Endothelial cell of umbilical vein (primary cell): Measurements from ENCODE around the gene CUX1. TPM values are rescaled to one million over a fixed set of nuclear protein-coding genes. Genes with fewer than 3 reads are reported as not detected.
"Not testable (repeated sequence)": the region's sequence is repeated elsewhere in the genome, so short reads cannot be mapped to it uniquely, and the experiment has no call there.

Source experiments
- BruUV-seq: library from RNA; stranded (reverse); fragments of 400-500 nt; replicated peaks from 2 replicates; lab custom pipeline; 2021; lab: Mats Ljungman, UMichigan
- CTCF ChIA-PET: fragments of 300-600, 350-600 bp; sonication (Branson Sonifier 250); formaldehyde crosslinking; loops from one replicate; lab custom pipeline; 2021; ENCODE audit warnings: antibody characterized with exemption, inconsistent platforms; lab: Charles Lee
- POLR2A ChIA-PET: fragments of 300-600, 350-600 bp; sonication (Branson Sonifier 250); formaldehyde crosslinking; loops from one replicate; lab custom pipeline; 2021; ENCODE audit warnings: antibody characterized with exemption, inconsistent platforms; lab: Charles Lee
- DNase-seq: peaks from one replicate; pipeline ENCODE4 v3.0.0-alpha.2; 2011; ENCODE audit warnings: low read depth, low spot score
- FAIRE-seq: peaks from 2 replicates; lab custom pipeline; 2011; peaks lifted over from hg19 to GRCh38; lab: Jason Lieb, UNC
- H2AFZ ChIP-seq: 2 replicates; pipeline ENCODE4 v1.6.0; 2012; ENCODE audit warnings: low read depth, low read length, control low read depth, inconsistent platforms
- H3K27ac ChIP-seq: 2 replicates; pipeline ENCODE4 v1.5.1; 2011; ENCODE audit warnings: low read depth, mild to moderate bottlenecking, control low read depth, low read length, moderate library complexity; ENCODE audit not compliant: insufficient read depth
- H3K27me3 ChIP-seq, 2 experiments: 2 replicates each; pipeline versions ENCODE4 v1.6.0 to v1.6.1; 2011; ENCODE audit warnings: low read length in 2 of 2, mixed read lengths in 1 of 2; ENCODE audit not compliant: control insufficient read depth in 2 of 2, insufficient read depth in 2 of 2
- H3K36me3 ChIP-seq, 2 experiments: 2 replicates in 1 of 2; 3 replicates in 1 of 2; pipeline ENCODE4 v1.5.1; 2011; ENCODE audit warnings: low read length in 2 of 2, mild to moderate bottlenecking in 1 of 2, moderate library complexity in 1 of 2; ENCODE audit not compliant: control insufficient read depth in 2 of 2, insufficient read depth in 2 of 2; ENCODE audit errors: extremely low read depth in 1 of 2
- H3K4me1 ChIP-seq: 3 replicates; pipeline ENCODE4 v1.5.1; 2011; ENCODE audit warnings: mild to moderate bottlenecking, low read length; ENCODE audit not compliant: control insufficient read depth, insufficient read depth; ENCODE audit errors: extremely low read depth
- H3K4me2 ChIP-seq: 2 replicates; pipeline ENCODE4 v1.6.1; 2011; ENCODE audit warnings: low read length, control low read depth, mixed read lengths; ENCODE audit not compliant: insufficient read depth
- H3K4me3 ChIP-seq, 3 experiments: fragments of 200-600 bp in 1 of 3; sonication (generic), shearing (Covaris generic) in 1 of 3; replicated peaks in 1 of 3; 2 replicates each; pipeline ENCODE4 v1.5.1; 2011 to 2016; ENCODE audit warnings: control low read depth in 3 of 3, low read length in 3 of 3, mild to moderate bottlenecking in 2 of 3, inconsistent platforms in 1 of 3, low read depth in 1 of 3, moderate library complexity in 1 of 3; ENCODE audit not compliant: insufficient read depth in 1 of 3
- H3K79me2 ChIP-seq: 2 replicates; pipeline ENCODE4 v1.6.0; 2012; ENCODE audit warnings: low read length, inconsistent platforms; ENCODE audit not compliant: control insufficient read depth, insufficient read depth
- H3K9ac ChIP-seq: replicated peaks from 2 replicates; pipeline ENCODE3; 2011; ENCODE audit warnings: low read length, control low read depth; ENCODE audit not compliant: insufficient read depth; ENCODE audit errors: extremely low read depth
- H3K9me1 ChIP-seq: replicated peaks from 3 replicates; pipeline ENCODE4 v1.6.0; 2011; ENCODE audit warnings: mild to moderate bottlenecking, low read length; ENCODE audit not compliant: control insufficient read depth, insufficient read depth; ENCODE audit errors: extremely low read depth
- H3K9me3 ChIP-seq: replicated peaks from 2 replicates; pipeline ENCODE4 v1.5.1; 2012; ENCODE audit warnings: low read length, inconsistent platforms; ENCODE audit not compliant: control insufficient read depth, insufficient read depth
- H4K20me1 ChIP-seq: replicated peaks from 2 replicates; pipeline ENCODE3; 2011; ENCODE audit warnings: mild to moderate bottlenecking, low read length; ENCODE audit not compliant: control insufficient read depth, insufficient read depth; ENCODE audit errors: extremely low read depth
- CTCF ChIP-seq, 2 donors: IDR thresholded peaks; 1 replicate in 1 of 2; 2 replicates in 1 of 2; pipeline ENCODE4 v1.5.1; 2011; ENCODE audit warnings: low read length in 2 of 2, mild to moderate bottlenecking in 2 of 2, moderate library complexity in 2 of 2, control low read depth in 1 of 2, inconsistent platforms in 1 of 2, low read depth in 1 of 2; ENCODE audit not compliant: insufficient read depth in 1 of 2; ENCODE audit errors: extremely low read depth in 1 of 2
- MAX ChIP-seq: IDR thresholded peaks from 2 replicates; pipeline ENCODE4 v1.6.1; 2011; ENCODE audit not compliant: insufficient read depth, insufficient read length
- MYC ChIP-seq: IDR thresholded peaks from one replicate; pipeline ENCODE4 v1.6.1; 2011; ENCODE audit warnings: mild to moderate bottlenecking, low read depth, low read length
- POLR2AphosphoS5 ChIP-seq: IDR thresholded peaks from 2 replicates; pipeline ENCODE4 v1.6.1; 2012; ENCODE audit warnings: low read depth, mild to moderate bottlenecking, control low read depth, low read length, moderate library complexity; ENCODE audit not compliant: insufficient read depth
- dilution Hi-C: fragments of 300-500 bp; cut with MboI; formaldehyde crosslinking; loops from one replicate; pipeline ENCODE4 v1.15.0; 2019; ENCODE audit warnings: low sequenced_read_pairs; ENCODE audit not compliant: extremely low pct_ligation_motif_present
- intact Hi-C: fragments of 100-400 bp; cut with micrococcal nuclease; formaldehyde crosslinking; loops from one replicate; pipeline ENCODE4 v1.10.0; 2022
- polyA plus RNA-seq, 4 experiments: library from polyadenylated mRNA; depleted of rRNA in 3 of 4; stranded (reverse) in 3 of 4; unstranded in 1 of 4; fragments of >200 nt; gene quantifications; 2 replicates each; pipeline versions ENCODE4 v1.2.1 to v1.2.3, GENCODE V29; 2011 to 2012; ENCODE audit warnings: missing spikeins in 1 of 4
- total RNA-seq: library from RNA; stranded (reverse); gene quantifications from 2 replicates; pipeline ENCODE4 v1.2.3, GENCODE V29; 2021

Gene CUX1
- total and polyA plus RNA-seq, 2 donors (not counting 3 experiments of a cell fraction or from before 2014, with no cell fraction given): 13.8 to 49.8 TPM

GRCh38 chr7:102182016-102182415, 364.6 kb downstream of the CUX1 start:
- Histone ChIP-seq H4K20me1 (no peaks in the 10 kb centered on the region), H3K4me1 (no peaks in the 10 kb centered on the region), H3K36me3 (peaks cover 0 to 7% of the 10 kb centered on the region in 2 experiments), H3K27me3 (no peaks in the 10 kb centered on the region), H3K4me3 (no peak overlapping the region), H3K79me2 (no peaks in the 10 kb centered on the region), H3K9me3 (no peaks in the 10 kb centered on the region), H3K9me1 (no peaks in the 10 kb centered on the region), H3K9ac (no peak overlapping the region), H3K27ac (no peak overlapping the region), H3K4me2 (no peak overlapping the region), H2AFZ (no peak overlapping the region)
- dilution Hi-C loops: no loop called here
- intact Hi-C loops: no loop called here
- DNase-seq (no peak), FAIRE-seq (no peak)
- POLR2A ChIA-PET: no interaction called here
- BruUV-seq: no TSS peak
- TF ChIP-seq MYC (no peak), MAX (no peak), POLR2AphosphoS5 (no peak), CTCF (IDR thresholded peaks at IDR 0.05; ENCODE audit: extremely low read depth in 1 of 2, insufficient read depth in 1 of 2, low read depth in 1 of 2, low read length in 2 of 2) (no peak)
- CTCF ChIA-PET: interaction anchor here (0.9 kb wide), 1 partner anchor 8 kb away, joined by 3 read pairs; no protein-coding TSS in a partner anchor

GRCh38 chr7:102183848-102184247, 366.4 kb downstream of the CUX1 start:
- H3K4me2 ChIP-seq, DNase-seq, H3K4me3 ChIP-seq, H3K36me3 ChIP-seq, H3K79me2 ChIP-seq, H3K9ac ChIP-seq, BruUV-seq, H3K4me1 ChIP-seq, H3K9me3 ChIP-seq, dilution Hi-C loops, H3K9me1 ChIP-seq, H3K27me3 ChIP-seq, FAIRE-seq, intact Hi-C loops, H2AFZ ChIP-seq, H3K27ac ChIP-seq, H4K20me1 ChIP-seq: not testable (repeated sequence)
- CTCF ChIA-PET: interaction anchor here (1.0 kb wide), 1 partner anchor 47 kb away, joined by 3 read pairs; no protein-coding TSS in a partner anchor
- POLR2A ChIA-PET: interaction anchor here (0.5 kb wide), 1 partner anchor 231 kb away, joined by 6 read pairs; no protein-coding TSS in a partner anchor
